ENCODE data around the gene NDEL1. TPM values are rescaled to one million over a fixed set of nuclear protein-coding genes. Genes with fewer than 3 reads are reported as not detected.

NDEL1 gene
- total and polyA plus RNA-seq, 2 donors (not counting 3 experiments of a cell fraction or from before 2014, with no cell fraction given), result 60.0 to 87.4 TPM

DNA sequence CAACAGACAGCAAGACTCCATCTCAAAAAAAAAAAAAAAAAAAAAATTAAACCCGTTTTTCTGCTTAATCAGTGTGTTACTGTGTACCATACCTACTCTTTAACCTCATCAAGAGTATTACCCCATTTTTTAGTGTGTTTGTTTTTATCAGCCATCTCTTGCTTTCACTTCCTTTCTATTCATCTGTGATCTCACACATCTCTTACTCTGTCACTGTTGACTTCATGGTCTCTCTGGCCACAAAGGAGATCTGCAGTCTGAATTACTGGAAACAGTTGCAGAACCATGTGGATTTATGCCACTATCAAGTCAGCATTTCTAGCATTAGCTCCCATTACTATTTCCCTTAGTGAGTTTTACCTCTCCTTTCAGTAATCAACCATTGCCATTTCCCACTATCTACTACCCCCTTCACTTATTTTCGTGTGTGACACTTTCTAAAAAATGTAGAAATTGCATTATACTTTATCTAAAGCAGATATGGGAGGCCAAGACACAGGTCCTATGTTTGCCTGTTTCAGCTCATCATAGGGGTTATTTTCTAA lies 20.1 kb downstream of the NDEL1 start:
- H3K4me3 ChIP-seq (replicated peaks in 1 of 3; ENCODE audit: insufficient read depth in 1 of 3, low read depth in 1 of 3, low read length in 3 of 3), result no peak overlapping the region
- TF ChIP-seq FOS (IDR thresholded peaks at IDR 0.05; ENCODE audit: borderline replicate concordance, insufficient read depth, low read length) (no peak), MYC (IDR thresholded peaks at IDR 0.05; ENCODE audit: low read depth, low read length) (no peak), EZH2 (IDR thresholded peaks at IDR 0.05; ENCODE audit: borderline replicate concordance, low read depth, low read length, severe bottlenecking) (no peak), POLR2AphosphoS5 (IDR thresholded peaks at IDR 0.05; ENCODE audit: insufficient read depth, low read depth, low read length) (no peak), CTCF (IDR thresholded peaks at IDR 0.05; ENCODE audit: extremely low read depth in 1 of 2, insufficient read depth in 1 of 2, low read depth in 1 of 2, low read length in 2 of 2) (no peak), POLR2A (IDR thresholded peaks at IDR 0.05; ENCODE audit: low read depth, low read length) (no peak), JUN (IDR thresholded peaks at IDR 0.05; ENCODE audit: borderline replicate concordance, insufficient read depth, insufficient read length, low read depth) (no peak), GATA2 (IDR thresholded peaks at IDR 0.05; ENCODE audit: insufficient read depth, insufficient read length, low read depth, low read length) (no peak)
- TF ChIP-seq, protein P1, sequence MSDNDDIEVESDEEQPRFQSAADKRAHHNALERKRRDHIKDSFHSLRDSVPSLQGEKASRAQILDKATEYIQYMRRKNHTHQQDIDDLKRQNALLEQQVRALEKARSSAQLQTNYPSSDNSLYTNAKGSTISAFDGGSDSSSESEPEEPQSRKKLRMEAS (IDR thresholded peaks at IDR 0.05; ENCODE audit: insufficient read depth, insufficient read length), result no peak
- no peaks in the 10 kb centered on the region for H3K9me3 ChIP-seq (replicated peaks; ENCODE audit: control insufficient read depth, insufficient read depth, low read length)
- H4K20me1 ChIP-seq (replicated peaks; ENCODE audit: control insufficient read depth, extremely low read depth, insufficient read depth, low read length), result no peaks in the 10 kb centered on the region
- no TSS peak for BruUV-seq (replicated peaks)
- no peak for DNase-seq (ENCODE audit: low read depth, low spot score)
- H3K79me2 ChIP-seq (ENCODE audit: control insufficient read depth, insufficient read depth, low read length), result peaks cover 11% of the 10 kb centered on the region
- FAIRE-seq, result no peak
- intact Hi-C loops (cut with micrococcal nuclease), result no loop called here
- no peak overlapping the region for H3K27ac ChIP-seq (ENCODE audit: insufficient read depth, low read depth, low read length)
- H3K36me3 ChIP-seq (ENCODE audit: control insufficient read depth in 2 of 2, extremely low read depth in 1 of 2, insufficient read depth in 2 of 2, low read length in 2 of 2), result peaks cover 20 to 42% of the 10 kb centered on the region in 2 experiments
- no peaks in the 10 kb centered on the region for H3K27me3 ChIP-seq (ENCODE audit: control insufficient read depth in 2 of 2, insufficient read depth in 2 of 2, low read length in 2 of 2)
- ChIA-PET POLR2A (interaction anchor here (0.7 kb wide), 1 partner anchor 44 kb away, joined by 5 read pairs; no protein-coding TSS in a partner anchor), CTCF (no interaction called here)
- dilution Hi-C loops (cut with MboI; ENCODE audit: extremely low pct_ligation_motif_present, low sequenced_read_pairs), result no loop called here
- H3K9ac ChIP-seq (replicated peaks; ENCODE audit: extremely low read depth, insufficient read depth, low read length), result no peak overlapping the region
- no peaks in the 10 kb centered on the region for H3K4me1 ChIP-seq (ENCODE audit: control insufficient read depth, extremely low read depth, insufficient read depth, low read length)
- H2AFZ ChIP-seq (ENCODE audit: low read depth, low read length), result no peak overlapping the region
- H3K9me1 ChIP-seq (replicated peaks; ENCODE audit: control insufficient read depth, extremely low read depth, insufficient read depth, low read length), result no peaks in the 10 kb centered on the region
- H3K4me2 ChIP-seq (ENCODE audit: insufficient read depth, low read length), result no peak overlapping the region
